CD4-positive, alpha-beta T cell treated with Interleukin-15 for 4 hours (primary cell): ENCODE data around the gene RPL21.
"Not testable (repeated sequence)": the region's sequence is repeated elsewhere in the genome, so short reads cannot be mapped to it uniquely, and the experiment has no call there.

ENCODE experiments used
- DNase-seq: peaks from one replicate; pipeline ENCODE4 v3.0.0-alpha.2; 2020; ENCODE audit warnings: low spot score

The RPL21 gene

DNA sequence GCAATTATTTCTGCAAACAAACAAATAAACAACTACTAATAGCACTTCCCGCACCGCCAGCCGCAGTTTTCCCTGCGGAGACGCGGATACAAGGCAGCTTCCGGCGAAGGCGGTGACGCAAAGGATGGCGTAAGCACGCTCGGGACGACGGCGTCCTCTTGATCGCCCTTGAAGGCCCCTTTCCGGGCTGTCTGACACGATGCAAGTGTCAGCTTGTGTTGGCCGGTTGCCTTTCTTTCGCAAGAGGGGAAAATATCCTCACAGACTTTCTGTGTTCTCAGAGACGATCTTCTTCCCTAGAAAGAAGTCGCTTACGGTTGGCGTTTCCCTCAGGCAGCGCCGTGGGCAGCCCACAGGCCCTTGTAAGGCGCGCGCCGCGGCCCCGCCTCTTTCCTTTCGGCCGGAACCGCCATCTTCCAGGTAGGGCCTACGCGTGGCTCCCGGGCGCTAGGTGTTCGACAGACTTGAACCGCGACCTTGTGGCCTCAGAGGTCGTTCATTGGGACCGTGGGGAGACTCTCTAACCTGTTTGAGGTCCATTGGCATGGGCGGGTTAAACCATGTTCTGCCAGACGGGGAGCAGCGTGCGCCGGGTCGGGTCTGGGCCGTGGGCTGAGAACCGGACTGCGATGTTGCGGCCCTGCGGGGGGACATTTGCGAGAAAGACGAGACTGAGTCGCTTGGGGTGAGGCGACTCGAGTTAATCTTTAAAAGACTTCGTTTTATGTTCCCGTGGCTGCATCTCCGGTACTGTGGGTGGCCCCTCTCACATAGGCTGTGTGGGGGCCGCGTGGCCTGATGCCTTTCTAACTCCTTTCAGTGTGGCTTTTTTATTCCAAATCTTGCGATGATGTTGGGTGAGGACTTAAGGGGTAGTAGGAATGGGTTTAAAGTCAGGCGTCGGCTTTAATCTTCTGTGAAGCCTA, at the start of gene RPL21:
RPL21 (plus strand) TSS at position 393 of the 926 bp plus-strand sequence. CDS start 2,219 bp downstream, outside the sequence.
- DNase-seq: peak; percentile 88

DNA sequence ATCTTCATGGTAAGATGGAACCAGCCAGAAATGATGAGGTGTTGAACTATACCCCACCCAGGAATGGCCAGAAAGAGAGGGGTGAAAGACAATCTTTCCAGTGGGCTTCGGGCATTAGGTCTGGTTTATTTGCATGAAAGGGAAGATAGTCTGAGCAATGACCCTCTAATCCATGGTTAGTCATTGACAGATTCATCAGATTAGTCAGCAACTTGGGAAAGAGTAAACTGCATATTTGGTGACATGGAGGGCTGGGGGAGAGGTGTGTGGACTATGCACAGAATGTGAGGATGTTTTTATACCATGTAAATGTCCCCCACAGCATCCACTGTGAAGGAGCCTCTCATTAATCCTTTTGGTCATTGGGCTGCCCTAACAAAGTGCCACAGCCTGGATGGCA, 49.7 kb upstream of the RPL21 start:
- DNase-seq: no peak

DNA sequence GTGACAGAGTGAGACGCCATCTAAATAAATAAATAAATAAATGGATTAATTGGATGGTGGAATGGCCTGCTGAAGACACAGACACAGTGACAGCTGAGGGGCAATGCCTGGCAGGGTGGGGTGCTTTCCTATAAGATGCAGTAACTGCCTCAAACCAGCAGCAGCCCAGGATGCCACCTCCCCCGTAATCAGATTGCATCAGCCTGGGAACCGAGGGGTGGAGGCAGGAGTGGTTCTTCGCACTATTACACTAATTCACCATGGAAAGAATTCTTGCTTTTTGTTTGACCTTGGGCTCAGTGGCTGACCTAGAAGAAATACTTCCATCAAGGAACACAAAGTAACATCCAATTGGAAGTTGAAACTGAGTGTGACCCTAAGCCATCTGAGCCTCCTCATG, 48.2 kb upstream of the RPL21 start:
- DNase-seq: no peak

DNA sequence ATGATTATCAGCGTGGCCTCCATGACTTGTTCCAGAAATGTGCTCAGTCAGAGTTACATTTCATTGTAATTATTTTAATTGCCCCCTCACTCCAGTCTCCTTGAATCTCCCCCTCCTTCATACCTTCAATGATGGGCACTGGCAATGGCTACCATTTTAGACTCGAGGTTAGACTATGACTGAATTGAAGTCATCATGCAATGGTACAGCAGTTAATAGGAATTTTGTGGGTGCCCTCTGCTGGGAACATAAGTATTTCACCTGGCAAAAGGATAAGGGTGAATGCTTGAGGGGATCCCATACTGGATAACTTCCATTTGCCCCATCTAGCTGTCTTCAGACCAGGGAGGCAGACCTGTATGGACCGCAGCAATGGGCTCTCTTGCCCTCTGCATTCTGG, 47.5 kb upstream of the RPL21 start:
- peak; percentile 5 for DNase-seq

DNA sequence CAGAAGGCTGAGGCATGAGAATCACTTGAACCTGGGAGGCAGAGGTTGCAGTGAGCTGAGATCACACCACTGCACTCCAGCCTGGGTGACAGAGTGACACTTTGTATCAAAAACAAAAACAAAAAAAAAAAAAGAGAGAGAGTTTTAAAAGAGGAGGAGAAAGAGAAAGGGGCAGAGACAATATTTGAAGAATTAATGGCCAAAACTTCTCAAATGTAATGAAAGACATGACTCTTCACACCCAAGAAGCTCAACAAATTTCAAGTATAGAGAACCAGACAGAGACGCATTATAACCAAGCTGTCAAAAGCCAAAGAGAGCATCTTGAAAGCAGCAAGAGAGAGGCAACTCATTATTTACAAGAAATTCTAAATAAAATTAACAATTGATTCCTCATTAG, 42.8 kb upstream of the RPL21 start:
- DNase-seq: no peak

DNA sequence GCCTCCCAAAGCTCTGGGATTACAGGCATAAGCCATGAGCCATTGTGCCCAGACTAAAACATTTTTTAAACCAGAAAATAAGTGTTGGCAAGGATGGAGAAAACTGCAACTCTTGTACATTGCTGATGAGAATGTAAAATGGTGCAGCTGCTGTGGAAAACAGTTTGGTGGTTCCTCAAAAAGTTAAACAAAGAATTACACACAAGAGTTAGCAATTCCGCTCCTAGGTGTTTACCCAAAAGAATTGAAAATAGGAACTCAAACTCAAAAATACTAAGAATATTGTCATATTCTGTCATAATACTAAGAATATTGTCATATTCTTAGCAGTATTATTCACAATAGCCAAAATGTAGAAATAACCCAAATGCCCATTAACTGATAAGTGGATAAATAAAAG, 40.1 kb upstream of the RPL21 start:
- no peak for DNase-seq

DNA sequence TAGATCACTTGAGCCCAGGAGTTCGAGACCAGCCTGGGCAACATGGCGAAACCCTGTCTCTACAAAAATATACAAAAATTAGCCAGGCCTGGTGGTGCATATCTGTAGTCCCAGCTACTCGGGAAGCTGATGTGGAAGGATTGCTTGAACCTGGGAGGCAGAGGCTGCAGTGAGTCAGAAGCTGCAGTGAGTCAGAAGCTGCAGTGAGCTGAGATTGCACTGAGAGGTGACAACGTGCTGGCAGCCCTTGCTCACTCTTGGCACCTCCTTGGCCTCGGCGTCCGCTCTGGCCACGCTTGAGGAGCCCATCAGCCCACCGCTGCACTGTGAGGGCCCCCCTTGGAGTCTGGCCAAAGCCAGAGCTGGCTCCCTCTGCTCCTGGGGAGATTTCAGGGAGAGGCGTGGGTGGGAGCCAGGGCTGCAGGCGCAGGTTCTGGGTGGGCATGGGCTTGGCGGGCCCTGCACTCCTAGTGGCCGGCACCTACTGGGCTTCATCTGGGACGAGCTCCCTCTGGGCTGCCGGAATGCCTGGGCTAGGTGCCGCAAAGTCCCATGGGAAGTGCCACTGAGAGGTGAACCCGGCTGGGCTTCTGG, 39.5 kb upstream of the RPL21 start:
- DNase-seq: no peak

DNA sequence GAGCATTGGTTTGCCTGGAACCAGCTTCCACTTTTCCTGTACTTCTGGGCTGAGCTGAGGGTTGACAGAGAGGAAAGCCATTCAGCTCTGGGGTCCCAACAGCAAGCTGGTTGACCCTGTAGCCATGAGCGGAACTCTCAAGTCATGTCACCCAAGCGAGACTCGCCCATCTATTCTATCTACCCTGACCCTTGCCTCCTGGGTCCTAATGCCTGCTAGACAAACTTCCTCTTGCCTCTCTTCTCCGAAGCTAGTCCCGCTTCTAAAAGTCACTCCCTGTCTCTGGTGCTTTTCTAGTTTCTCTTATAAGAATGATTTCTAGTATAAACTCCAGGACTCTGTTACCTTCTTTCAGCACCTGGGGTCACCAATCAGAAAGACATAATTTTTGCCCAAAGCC, 38.0 kb upstream of the RPL21 start:
- not testable (repeated sequence) for DNase-seq

DNA sequence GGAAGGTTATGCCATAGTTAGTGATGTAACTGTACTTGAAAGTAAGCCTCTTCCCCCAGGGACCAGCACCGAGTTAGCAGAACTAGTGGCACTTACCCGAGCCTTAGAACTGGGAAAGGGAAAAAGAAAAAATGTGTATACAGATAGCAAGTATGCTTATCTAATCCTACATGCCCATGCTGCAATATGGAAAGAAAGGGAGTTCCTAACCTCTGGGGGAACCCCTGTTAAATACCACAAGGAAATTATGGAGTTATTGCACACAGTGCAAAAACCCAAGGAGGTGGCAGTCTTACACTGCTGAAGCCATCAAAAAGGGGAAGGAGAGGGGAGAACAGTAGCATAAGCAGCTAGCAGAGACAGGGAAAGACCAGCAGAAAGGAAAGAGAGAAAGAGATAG, 33.6 kb upstream of the RPL21 start:
- not testable (repeated sequence) for DNase-seq

DNA sequence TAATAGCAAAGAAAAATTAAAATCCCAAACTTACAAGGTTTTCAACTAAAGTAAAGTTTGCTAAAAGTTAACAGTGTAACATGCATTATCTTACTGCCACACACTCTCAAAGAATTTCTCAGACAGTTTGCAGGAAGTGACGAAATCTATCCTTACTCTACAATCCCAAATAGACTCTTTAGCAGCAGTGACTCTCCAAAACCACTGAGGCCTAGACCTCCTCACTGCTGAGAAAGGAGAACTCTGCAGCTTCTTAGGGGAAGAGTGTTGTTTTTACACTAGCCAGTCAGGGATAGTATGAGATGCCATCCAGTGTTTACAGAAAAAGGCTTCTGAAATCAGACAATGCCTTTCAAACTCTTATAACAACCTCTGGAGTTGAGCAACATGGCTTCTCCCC, 32.5 kb upstream of the RPL21 start:
- not testable (repeated sequence) for DNase-seq

DNA sequence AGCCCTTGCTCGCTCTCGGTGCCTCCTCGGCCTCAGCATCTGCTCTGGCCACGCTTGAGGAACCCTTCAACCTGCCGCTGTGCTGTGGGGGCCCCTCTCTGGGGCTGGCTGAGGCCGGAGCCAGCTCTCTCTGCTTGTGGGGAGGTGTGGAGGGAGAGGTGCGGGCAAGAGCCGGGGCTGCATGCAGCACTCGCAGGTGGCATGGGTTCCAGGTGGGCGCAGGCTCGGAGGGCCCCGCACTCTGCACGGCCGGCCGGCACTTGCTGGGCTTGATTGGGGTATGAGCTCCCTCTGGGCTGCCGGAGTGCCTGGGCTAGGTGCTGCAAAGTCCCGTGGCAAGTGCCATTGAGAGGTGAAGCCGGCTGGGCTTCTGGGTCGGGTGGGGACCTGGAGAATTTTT, 31.7 kb upstream of the RPL21 start:
- no peak for DNase-seq

DNA sequence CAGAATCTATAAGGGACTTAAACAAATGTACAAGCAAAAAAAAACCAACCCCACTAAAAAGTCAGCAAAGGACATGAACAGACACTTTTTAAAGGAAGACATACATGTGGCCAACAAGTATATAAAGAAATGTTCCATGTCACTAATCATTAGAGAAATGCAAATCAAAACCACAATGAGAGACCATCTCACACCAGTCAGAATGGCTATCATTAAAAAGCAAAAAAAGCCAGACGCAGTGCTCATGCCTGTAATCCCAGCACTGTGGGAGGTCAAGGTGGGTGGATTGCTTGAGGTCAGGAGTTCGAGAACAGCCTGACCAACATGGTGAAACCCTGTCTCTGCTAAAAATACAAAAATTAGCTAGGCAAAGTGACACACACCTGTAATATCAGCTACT, 29.3 kb upstream of the RPL21 start:
- not testable (repeated sequence) for DNase-seq

DNA sequence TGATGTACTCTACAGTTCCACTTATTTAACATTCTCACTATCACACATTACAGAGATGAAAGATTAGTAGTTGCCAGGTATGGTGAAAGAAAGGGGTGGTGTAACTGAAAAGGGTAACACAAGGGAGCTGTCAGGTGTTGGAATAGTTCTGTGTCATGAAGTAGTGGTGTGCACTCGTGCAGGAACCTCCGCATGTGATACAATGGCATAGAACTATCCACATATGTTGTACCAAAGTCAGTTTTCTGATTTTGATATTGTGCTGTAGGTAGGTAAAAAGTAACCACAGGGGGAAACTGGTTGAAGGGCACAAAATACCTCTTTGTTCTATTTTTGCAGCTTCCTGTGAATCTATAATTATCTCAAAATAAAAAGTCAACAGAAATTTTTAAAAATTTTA, 24.4 kb upstream of the RPL21 start:
- no peak for DNase-seq

DNA sequence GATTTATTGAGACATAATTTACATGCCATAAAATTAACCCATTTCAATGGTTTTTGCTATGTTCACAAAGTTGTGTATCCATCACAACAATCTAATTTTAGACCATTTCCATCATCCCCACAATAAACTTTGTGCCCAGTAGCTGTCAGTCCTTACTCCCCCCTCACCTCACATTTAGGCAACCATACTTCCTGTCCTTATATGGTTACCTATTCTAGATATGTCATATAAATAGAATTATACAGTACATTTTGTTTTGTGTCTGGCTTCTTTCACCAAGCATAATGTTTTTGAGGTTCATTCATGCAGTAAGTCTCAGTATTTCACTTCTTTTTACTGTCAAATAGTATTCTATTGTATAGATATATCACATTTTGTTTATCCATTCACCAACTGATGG, 23.2 kb upstream of the RPL21 start:
- DNase-seq: no peak

DNA sequence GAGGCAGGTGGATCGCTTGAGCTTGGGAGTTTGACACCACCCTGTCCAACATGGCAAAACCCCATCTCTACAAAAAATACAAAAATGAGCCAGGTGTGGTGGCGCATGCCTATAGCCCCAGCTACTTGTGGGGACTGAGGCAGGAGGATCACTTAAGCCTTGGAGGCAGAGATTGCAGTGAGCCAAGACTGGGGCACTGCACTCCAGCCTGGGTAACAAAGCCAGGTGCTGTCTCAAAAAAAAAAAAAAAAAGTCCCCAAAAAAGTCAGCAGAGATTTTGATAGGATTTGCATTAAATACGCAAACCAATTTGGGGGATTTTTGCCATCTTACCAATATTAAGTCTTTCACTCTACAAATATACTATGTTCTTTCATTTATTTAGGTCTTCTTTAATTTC, 21.7 kb upstream of the RPL21 start:
- no peak for DNase-seq

DNA sequence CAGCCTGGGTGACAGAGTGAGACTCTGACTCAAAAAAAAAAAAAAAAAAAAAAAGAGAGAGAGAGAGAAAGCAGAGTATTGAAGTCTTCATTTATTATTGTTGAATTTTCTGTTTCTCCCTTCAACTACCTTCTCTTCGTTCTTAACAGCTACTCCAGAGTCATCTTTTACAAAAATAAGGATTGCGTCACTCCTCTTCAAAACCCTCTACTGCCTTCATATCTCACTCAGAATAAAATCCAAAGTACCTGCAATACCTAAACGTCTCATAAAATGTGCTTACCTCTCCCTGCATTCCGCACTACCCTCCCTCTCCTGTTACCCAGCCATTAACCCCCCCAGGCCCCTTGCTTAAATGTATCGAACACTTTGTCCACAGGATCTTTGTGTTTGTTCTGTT, 17.4 kb upstream of the RPL21 start:
- no peak for DNase-seq

DNA sequence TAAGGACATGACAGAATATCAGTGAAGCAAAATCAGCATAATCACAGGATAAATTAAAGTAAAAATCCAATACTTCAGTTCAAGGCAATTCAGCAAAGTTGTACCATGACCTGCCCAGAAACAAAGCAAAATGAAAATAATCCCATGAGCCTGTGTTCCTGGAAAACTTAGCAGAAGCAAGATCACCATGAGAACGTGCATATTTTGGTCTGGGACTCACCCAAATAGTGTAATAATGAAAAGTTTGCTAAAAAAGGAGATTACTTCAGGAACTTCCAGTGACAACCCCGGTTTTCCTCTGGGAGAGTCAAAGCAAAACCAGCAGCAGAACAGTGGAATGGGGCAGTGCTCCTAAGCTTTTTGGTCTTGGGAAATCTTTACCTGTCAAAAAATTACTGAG, 14.9 kb upstream of the RPL21 start:
- no peak for DNase-seq

DNA sequence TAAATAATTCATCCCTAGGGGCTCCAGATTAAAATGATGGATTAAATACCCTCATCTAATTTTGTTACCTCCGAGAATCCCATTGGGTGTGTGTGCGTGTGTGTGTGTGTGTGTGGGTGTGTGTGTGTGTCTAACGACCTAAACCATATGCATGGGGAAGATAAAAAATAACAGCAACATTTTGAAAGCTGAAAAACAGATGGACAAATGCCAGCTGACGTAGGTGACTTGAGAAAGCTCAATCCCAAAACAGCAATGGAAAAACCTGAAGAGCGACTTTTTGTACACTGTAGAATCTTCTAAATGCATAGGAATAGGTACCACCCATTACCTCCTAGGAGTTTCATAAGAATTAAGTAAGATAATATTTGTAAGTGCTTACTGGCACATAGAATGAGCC, 8.7 kb upstream of the RPL21 start:
- DNase-seq: no peak

DNA sequence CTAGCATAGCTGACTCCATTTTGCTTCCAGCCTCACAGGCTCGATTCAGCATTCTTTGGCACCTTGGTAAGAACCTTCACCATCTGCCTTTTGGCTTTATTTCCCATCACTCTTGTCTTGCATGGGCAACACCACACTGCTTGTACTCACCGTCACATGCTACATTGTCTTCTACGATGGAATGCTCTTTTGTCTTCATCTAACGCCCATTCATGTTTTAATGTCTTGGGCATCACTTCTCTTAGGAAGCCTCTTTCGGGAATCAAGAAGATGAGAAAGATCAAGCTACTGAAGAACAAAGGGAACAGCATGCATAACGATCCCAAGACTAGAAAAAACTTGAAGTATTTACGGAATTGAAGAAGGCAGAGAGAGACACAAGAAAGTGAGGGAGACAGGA, 5.7 kb upstream of the RPL21 start:
- DNase-seq: no peak

DNA sequence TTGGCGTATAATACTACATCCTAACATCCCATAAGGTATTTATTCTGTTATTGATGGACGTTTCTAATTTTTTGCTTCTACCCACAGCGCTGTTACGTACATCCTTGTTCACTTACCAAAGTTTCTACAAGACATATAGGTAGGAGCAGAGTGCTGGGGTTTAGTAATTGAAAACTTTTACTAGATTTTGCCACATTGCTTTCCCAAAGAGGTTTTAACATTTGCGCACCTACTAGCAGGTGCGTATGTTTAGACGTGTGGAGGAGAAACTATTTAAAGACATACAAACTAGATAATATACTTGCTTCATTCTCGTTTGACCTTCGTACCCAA, 559 bp upstream of the RPL21 start:
- DNase-seq: no peak

DNA sequence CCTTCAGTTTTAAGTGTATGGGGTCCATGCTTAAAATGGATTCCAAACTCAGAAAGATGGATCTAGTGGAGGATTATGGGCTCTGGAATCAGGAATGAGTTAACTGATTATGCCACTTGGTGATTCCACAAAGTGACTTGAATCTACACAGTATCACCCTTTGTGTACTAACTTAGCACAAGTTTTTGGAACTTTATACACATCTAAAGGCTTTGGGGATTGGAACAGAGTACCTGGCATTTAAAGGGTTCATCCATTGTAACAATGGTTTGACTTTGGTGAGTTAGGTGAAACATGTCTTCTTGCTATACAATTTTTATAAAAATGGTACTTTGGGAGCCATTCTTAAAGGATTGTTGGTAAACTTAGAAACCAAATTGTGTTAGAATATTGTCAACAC, 1.1 kb downstream of the RPL21 start:
- no peak for DNase-seq

DNA sequence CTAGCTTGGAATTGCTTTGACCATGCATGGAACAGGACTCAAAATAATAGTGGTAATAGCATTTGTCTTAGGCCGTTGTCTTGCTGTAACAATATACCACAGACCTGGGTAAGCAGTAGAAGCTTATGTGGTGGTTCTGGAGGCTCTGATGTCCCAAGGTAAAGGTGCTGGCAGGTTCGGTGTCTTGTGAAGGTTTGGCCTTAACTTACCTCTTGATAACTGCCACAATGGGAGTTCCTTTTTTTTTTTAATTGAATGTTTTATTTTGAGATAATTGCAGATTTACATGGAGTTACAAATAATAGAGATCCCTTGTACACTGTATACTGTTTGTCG, 5.8 kb downstream of the RPL21 start:
- no peak for DNase-seq

DNA sequence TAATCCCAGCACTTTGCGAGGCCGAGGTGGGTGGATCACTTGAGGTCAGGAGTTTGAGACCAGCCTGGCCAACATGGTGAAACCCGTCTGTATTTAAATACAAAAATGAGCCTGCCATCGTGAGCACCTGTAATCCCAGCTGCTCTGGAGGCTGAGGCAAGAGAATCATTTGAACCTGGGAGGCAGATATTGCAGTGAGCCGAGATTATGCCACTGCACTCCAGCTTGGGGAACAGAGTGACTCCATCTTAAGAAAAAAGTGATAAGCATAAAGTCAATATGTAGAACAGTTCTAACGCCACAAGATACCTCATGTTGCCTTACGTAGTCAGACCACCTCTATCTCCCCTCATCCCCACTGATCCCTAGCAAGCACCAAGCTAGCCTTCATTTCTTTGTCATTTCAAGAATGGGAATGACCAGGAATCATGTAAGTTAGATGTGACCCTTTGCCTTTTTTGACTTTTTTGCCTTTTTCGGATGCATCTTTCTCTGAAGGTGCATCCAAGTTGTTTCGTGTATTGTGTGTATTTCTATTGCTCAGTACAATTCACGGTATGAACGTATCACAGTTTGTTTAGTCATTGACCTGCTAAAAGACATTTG, 6.4 kb downstream of the RPL21 start:
- DNase-seq: no peak
